HUES6 (cell line): ENCODE results near the gene PSAT1.

Experiments
- H3K27ac ChIP-seq: 2 replicates; pipeline ENCODE4 v1.7.0; 2013; ENCODE audit warnings: low read depth, mild to moderate bottlenecking, low read length, inconsistent platforms
- H3K27me3 ChIP-seq: 2 replicates; pipeline ENCODE4 v1.6.1; 2013; ENCODE audit warnings: low read length; ENCODE audit not compliant: control insufficient read depth, insufficient read depth
- H3K36me3 ChIP-seq: 2 replicates; pipeline ENCODE4 v1.6.1; 2013; ENCODE audit warnings: low read length; ENCODE audit not compliant: control insufficient read depth, insufficient read depth
- H3K4me1 ChIP-seq: 2 replicates; pipeline ENCODE4 v1.6.1; 2013; ENCODE audit warnings: low read length; ENCODE audit not compliant: control insufficient read depth, insufficient read depth
- H3K4me3 ChIP-seq: 2 replicates; pipeline ENCODE4 v1.5.1; 2013; ENCODE audit warnings: low read depth, low read length
- H3K9ac ChIP-seq: one replicate; pipeline ENCODE4 v1.6.1; 2013; ENCODE audit warnings: mild to moderate bottlenecking, low read length
- H3K9me3 ChIP-seq: 2 replicates; pipeline ENCODE4 v1.6.1; 2013; ENCODE audit warnings: low read depth, low read length; ENCODE audit not compliant: control insufficient read depth, insufficient read depth

The PSAT1 gene

GRCh38 chr9:78292716-78293497 lies 4.0 kb upstream of the PSAT1 start:
- Histone ChIP-seq H3K9me3 (no peaks in the 10 kb centered on the region), H3K36me3 (peaks cover 2% of the 10 kb centered on the region; the same call in 1 of the 2 replicates), H3K27ac (no peak overlapping the region), H3K4me3 (no peak overlapping the region), H3K4me1 (peaks cover 28% of the 10 kb centered on the region), H3K27me3 (no peaks in the 10 kb centered on the region), H3K9ac (no peak overlapping the region)

- Histone ChIP-seq H3K27me3 (no peaks in the 10 kb centered on the region), H3K9ac (no peak overlapping the region), H3K4me1 (peaks cover 21% of the 10 kb centered on the region), H3K9me3 (no peaks in the 10 kb centered on the region), H3K36me3 (peaks cover 3% of the 10 kb centered on the region; the same call in 1 of the 2 replicates), H3K4me3 (no peak overlapping the region), H3K27ac (no peak overlapping the region)
Observed at GRCh38 chr9:78294290-78295176, 2.4 kb upstream of the PSAT1 start.

- Histone ChIP-seq H3K27me3 (no peaks in the 10 kb centered on the region), H3K27ac (no peak overlapping the region), H3K9ac (peak overlapping the region; percentile 100)
Observed at GRCh38 chr9:78295177-78295575, 1.7 kb upstream of the PSAT1 start.

GRCh38 chr9:78295731-78296130 lies 1.2 kb upstream of the PSAT1 start:
- H3K4me3 ChIP-seq: peak overlapping the region; percentile 98
- peak overlapping the region; percentile 99 for H3K27ac ChIP-seq

More at GRCh38 chr9:78295177-78295575, 1.7 kb upstream of the PSAT1 start:
- H3K9me3 ChIP-seq: no peaks in the 10 kb centered on the region
- H3K4me1 ChIP-seq: peaks cover 21% of the 10 kb centered on the region
- peak overlapping the region; percentile 98; the same call in 1 of the 2 replicates for H3K4me3 ChIP-seq
- peaks cover 9% of the 10 kb centered on the region for H3K36me3 ChIP-seq

GRCh38 chr9:78296201-78296892 lies 578 bp upstream of the PSAT1 start:
- Histone ChIP-seq H3K9ac (peak overlapping the region; percentile 100), H3K36me3 (peaks cover 21% of the 10 kb centered on the region), H3K4me3 (peak overlapping the region; percentile 98), H3K4me1 (peaks cover 21% of the 10 kb centered on the region), H3K27ac (peak overlapping the region; percentile 99), H3K27me3 (no peaks in the 10 kb centered on the region), H3K9me3 (no peaks in the 10 kb centered on the region)

More at GRCh38 chr9:78295731-78296130, 1.2 kb upstream of the PSAT1 start:
- Histone ChIP-seq H3K4me1 (peaks cover 21% of the 10 kb centered on the region), H3K36me3 (peaks cover 15% of the 10 kb centered on the region), H3K9me3 (no peaks in the 10 kb centered on the region), H3K9ac (peak overlapping the region; percentile 100), H3K27me3 (no peaks in the 10 kb centered on the region)

GRCh38 chr9:78297672-78297961 lies 692 bp downstream of the PSAT1 start:
- H3K4me3 ChIP-seq: peak overlapping the region; percentile 98
- H3K36me3 ChIP-seq: peaks cover 34% of the 10 kb centered on the region
- H3K27ac ChIP-seq: peak overlapping the region; percentile 99; the same call in 1 of the 2 replicates
- H3K9me3 ChIP-seq: no peaks in the 10 kb centered on the region
- H3K9ac ChIP-seq: peak overlapping the region; percentile 100
- H3K27me3 ChIP-seq: no peaks in the 10 kb centered on the region
- H3K4me1 ChIP-seq: peaks cover 21% of the 10 kb centered on the region

- H3K9ac ChIP-seq: peak overlapping the region; percentile 100
- H3K36me3 ChIP-seq: peaks cover 40% of the 10 kb centered on the region
- H3K27me3 ChIP-seq: no peaks in the 10 kb centered on the region
- H3K9me3 ChIP-seq: no peaks in the 10 kb centered on the region
- H3K4me1 ChIP-seq: peaks cover 21% of the 10 kb centered on the region
- peak overlapping the region; percentile 99; the same call in 1 of the 2 replicates for H3K27ac ChIP-seq
- peak overlapping the region; percentile 98 for H3K4me3 ChIP-seq
Observed at GRCh38 chr9:78298046-78298765, 1.3 kb downstream of the PSAT1 start.

GRCh38 chr9:78300209-78300608 lies 3.3 kb downstream of the PSAT1 start:
- Histone ChIP-seq H3K9ac (no peak overlapping the region), H3K4me1 (peaks cover 13% of the 10 kb centered on the region), H3K36me3 (peaks cover 58% of the 10 kb centered on the region), H3K4me3 (no peak overlapping the region), H3K27ac (no peak overlapping the region), H3K9me3 (no peaks in the 10 kb centered on the region), H3K27me3 (no peaks in the 10 kb centered on the region)

GRCh38 chr9:78301466-78301865 lies 4.5 kb downstream of the PSAT1 start:
- no peaks in the 10 kb centered on the region for H3K9me3 ChIP-seq
- H3K27ac ChIP-seq: no peak overlapping the region
- H3K27me3 ChIP-seq: no peaks in the 10 kb centered on the region
- 0 out of 2 replicates have a peak, but pooled peaks cover under 1% of the 10 kb centered on the region for H3K4me1 ChIP-seq
- H3K9ac ChIP-seq: no peak overlapping the region
- no peak overlapping the region for H3K4me3 ChIP-seq
- peaks cover 71% of the 10 kb centered on the region for H3K36me3 ChIP-seq

- Histone ChIP-seq H3K9me3 (no peaks in the 10 kb centered on the region), H3K4me3 (no peak overlapping the region), H3K36me3 (peaks cover 89% of the 10 kb centered on the region), H3K27me3 (no peaks in the 10 kb centered on the region), H3K27ac (no peak overlapping the region), H3K9ac (no peak overlapping the region), H3K4me1 (no peaks in the 10 kb centered on the region)
Observed at GRCh38 chr9:78303377-78304062, 6.6 kb downstream of the PSAT1 start.
